GM12878 (cell line): ENCODE data around the gene SFI1. TPM values are rescaled to one million over a fixed set of nuclear protein-coding genes. Genes with fewer than 3 reads are reported as not detected.

Experiments used
- ATF7 ChIP-seq: fragments of 450-650 bp; IDR thresholded peaks from 2 replicates; pipeline ENCODE4 v1.6.1; 2016; ENCODE audit warnings: low read depth, mild to moderate bottlenecking
- CEBPB ChIP-seq, 2 experiments: fragments of 150-350 bp in 1 of 2; IDR thresholded peaks; 2 replicates each; pipeline ENCODE4 v1.6.1; 2012 to 2014; ENCODE audit warnings: low read depth in 2 of 2, low read length in 2 of 2, borderline replicate concordance in 1 of 2, inconsistent platforms in 1 of 2
- EED ChIP-seq: sonication (generic); IDR thresholded peaks from 2 replicates; pipeline ENCODE4 v1.6.1; 2016; ENCODE audit warnings: antibody characterized with exemption, low read depth
- EP300 ChIP-seq, 2 experiments: fragments of 150-350 bp in 1 of 2; IDR thresholded peaks; 2 replicates each; pipeline ENCODE4 v1.6.1; 2011 to 2012; ENCODE audit warnings: low read depth in 2 of 2, low read length in 2 of 2, borderline replicate concordance in 1 of 2, improper control_type of control experiment in 1 of 2, inconsistent platforms in 1 of 2; ENCODE audit not compliant: control insufficient read depth in 1 of 2
- ESRRA ChIP-seq: IDR thresholded peaks from 2 replicates; pipeline ENCODE4 v1.6.1; 2012; ENCODE audit warnings: mild to moderate bottlenecking, low read length, improper control_type of control experiment
- PML ChIP-seq: IDR thresholded peaks from 2 replicates; pipeline ENCODE4 v1.6.1; 2012; ENCODE audit warnings: low read length, inconsistent platforms
- SMAD5 ChIP-seq: IDR thresholded peaks from 2 replicates; pipeline ENCODE4 v1.6.1; 2016; ENCODE audit warnings: antibody characterized with exemption, low read depth
- SUPT20H ChIP-seq: IDR thresholded peaks from 2 replicates; pipeline ENCODE4 v1.6.1; 2011; ENCODE audit warnings: low read depth, mild to moderate bottlenecking, low read length, moderate library complexity, borderline replicate concordance; ENCODE audit not compliant: control insufficient read depth
- ZNF207 ChIP-seq: fragments of 450-650 bp; IDR thresholded peaks from 2 replicates; pipeline ENCODE4 v1.6.1; 2014; ENCODE audit warnings: antibody characterized with exemption, mild to moderate bottlenecking, borderline replicate concordance
- ZNF24 ChIP-seq: fragments of 450-650 bp; IDR thresholded peaks from 2 replicates; pipeline ENCODE4 v1.6.1; 2017; ENCODE audit warnings: antibody characterized with exemption, mild to moderate bottlenecking
- ZNF384 ChIP-seq: IDR thresholded peaks from 2 replicates; pipeline ENCODE4 v1.6.1; 2012; ENCODE audit warnings: low read depth, mild to moderate bottlenecking, low read length, improper control_type of control experiment, borderline replicate concordance
- polyA plus RNA-seq, 11 experiments: library from polyadenylated mRNA; depleted of rRNA in 4 of 11; unstranded in 6 of 11; stranded (reverse) in 5 of 11; fragments of >200 nt; fragmentation: Nextera tagmentation in 4 of 11; fragmentation: Illumina TruSeq in 1 of 11; extraction: Ambion mirVana in 4 of 11; extraction: Trizol in 1 of 11; gene quantifications; 1 replicate in 1 of 11; 2 replicates in 10 of 11; pipeline versions ENCODE4 v1.2.1 to v1.2.3, GENCODE V29; 2011 to 2016; ENCODE audit warnings: inconsistent platforms in 2 of 11, missing spikeins in 2 of 11, low read depth in 1 of 11
- total RNA-seq, 4 experiments: library from RNA; depleted of rRNA in 3 of 4; stranded (reverse); fragments of >200 nt in 3 of 4; fragmentation: Illumina TruSeq in 1 of 4; extraction: Trizol in 1 of 4; gene quantifications; 2 replicates each; pipeline versions ENCODE4 v1.2.1 to v1.2.3, GENCODE V29; 2013 to 2021
- TF ChIP-seq, protein P1 (sequence below): fragments of 450-650 bp; IDR thresholded peaks from 2 replicates; pipeline ENCODE4 v1.6.1; 2018; ENCODE audit warnings: borderline replicate concordance, mild to moderate bottlenecking; ENCODE audit not compliant: partially characterized antibody
- TF ChIP-seq, protein P2 (sequence below): fragments of 150-350 bp; IDR thresholded peaks from 2 replicates; pipeline ENCODE4 v1.6.1; 2014; ENCODE audit warnings: mild to moderate bottlenecking, low read depth, low read length
- TF ChIP-seq, protein P3 (sequence below): fragments of 450-650 bp; IDR thresholded peaks from 2 replicates; pipeline ENCODE4 v1.6.1; 2017; ENCODE audit warnings: borderline replicate concordance
- TF ChIP-seq, protein P4 (sequence below): IDR thresholded peaks from 2 replicates; pipeline ENCODE4 v1.6.1; 2011; ENCODE audit warnings: borderline replicate concordance, low read depth, mild to moderate bottlenecking, moderate library complexity, mixed read lengths, low read length; ENCODE audit not compliant: insufficient read depth; ENCODE audit errors: extremely low read length
- TF ChIP-seq, protein P5 (sequence below): fragments of 450-650 bp; IDR thresholded peaks from 2 replicates; pipeline ENCODE4 v1.6.1; 2017; ENCODE audit warnings: mild to moderate bottlenecking, moderate library complexity
- TF ChIP-seq, protein P6 (sequence below): fragments of 450-650 bp; IDR thresholded peaks from 2 replicates; pipeline ENCODE4 v1.6.1; 2017; ENCODE audit warnings: mild to moderate bottlenecking, low read depth, inconsistent platforms; ENCODE audit not compliant: poor library complexity, severe bottlenecking

The SFI1 gene
- total and polyA plus RNA-seq, 10 of the 15 experiments (the other 5 are each of a cell fraction or from before 2014, with no cell fraction given): 6.3 to 70.1 (median 30.4) TPM

DNA sequence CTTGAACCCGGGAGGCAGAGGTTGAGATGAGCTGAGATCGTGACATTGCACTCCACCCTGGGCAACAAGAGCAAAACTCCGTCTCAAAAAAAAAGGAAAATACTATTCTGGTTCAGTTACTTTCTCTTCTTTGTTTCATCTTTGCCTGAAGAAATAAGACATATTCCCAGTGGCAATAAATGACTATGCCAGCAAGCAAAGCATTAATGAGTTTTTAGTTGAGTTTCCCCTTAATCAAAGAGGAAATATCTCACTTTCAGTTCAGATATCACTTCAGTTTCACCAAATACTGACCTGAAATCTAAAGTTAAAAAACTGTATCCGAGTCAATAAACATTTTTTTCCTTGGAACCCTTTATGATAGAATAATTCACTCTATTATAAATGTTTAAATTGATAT is 155.3 kb downstream of the SFI1 start (continued):
- TF ChIP-seq, protein P1, sequence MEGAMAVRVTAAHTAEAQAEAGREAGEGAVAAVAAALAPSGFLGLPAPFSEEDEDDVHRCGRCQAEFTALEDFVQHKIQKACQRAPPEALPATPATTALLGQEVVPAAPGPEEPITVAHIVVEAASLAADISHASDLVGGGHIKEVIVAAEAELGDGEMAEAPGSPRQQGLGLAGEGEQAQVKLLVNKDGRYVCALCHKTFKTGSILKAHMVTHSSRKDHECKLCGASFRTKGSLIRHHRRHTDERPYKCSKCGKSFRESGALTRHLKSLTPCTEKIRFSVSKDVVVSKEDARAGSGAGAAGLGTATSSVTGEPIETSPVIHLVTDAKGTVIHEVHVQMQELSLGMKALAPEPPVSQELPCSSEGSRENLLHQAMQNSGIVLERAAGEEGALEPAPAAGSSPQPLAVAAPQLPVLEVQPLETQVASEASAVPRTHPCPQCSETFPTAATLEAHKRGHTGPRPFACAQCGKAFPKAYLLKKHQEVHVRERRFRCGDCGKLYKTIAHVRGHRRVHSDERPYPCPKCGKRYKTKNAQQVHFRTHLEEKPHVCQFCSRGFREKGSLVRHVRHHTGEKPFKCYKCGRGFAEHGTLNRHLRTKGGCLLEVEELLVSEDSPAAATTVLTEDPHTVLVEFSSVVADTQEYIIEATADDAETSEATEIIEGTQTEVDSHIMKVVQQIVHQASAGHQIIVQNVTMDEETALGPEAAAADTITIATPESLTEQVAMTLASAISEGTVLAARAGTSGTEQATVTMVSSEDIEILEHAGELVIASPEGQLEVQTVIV: no peak
- 0 out of 2 replicates have a peak, but pooled peaks have one; percentile 31 for TF ChIP-seq ATF7
- no peak for TF ChIP-seq SMAD5
- TF ChIP-seq, protein P2, sequence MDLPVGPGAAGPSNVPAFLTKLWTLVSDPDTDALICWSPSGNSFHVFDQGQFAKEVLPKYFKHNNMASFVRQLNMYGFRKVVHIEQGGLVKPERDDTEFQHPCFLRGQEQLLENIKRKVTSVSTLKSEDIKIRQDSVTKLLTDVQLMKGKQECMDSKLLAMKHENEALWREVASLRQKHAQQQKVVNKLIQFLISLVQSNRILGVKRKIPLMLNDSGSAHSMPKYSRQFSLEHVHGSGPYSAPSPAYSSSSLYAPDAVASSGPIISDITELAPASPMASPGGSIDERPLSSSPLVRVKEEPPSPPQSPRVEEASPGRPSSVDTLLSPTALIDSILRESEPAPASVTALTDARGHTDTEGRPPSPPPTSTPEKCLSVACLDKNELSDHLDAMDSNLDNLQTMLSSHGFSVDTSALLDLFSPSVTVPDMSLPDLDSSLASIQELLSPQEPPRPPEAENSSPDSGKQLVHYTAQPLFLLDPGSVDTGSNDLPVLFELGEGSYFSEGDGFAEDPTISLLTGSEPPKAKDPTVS: no peak
- TF ChIP-seq ZNF207: no peak
- peak; percentile 38; the same call in 1 of the 2 replicates for TF ChIP-seq ZNF24
- TF ChIP-seq EP300 (IDR thresholded peaks at IDR 0.05; ENCODE audit: borderline replicate concordance in 1 of 2, control insufficient read depth in 1 of 2, low read depth in 2 of 2, low read length in 2 of 2): no peak
- TF ChIP-seq, protein P3, sequence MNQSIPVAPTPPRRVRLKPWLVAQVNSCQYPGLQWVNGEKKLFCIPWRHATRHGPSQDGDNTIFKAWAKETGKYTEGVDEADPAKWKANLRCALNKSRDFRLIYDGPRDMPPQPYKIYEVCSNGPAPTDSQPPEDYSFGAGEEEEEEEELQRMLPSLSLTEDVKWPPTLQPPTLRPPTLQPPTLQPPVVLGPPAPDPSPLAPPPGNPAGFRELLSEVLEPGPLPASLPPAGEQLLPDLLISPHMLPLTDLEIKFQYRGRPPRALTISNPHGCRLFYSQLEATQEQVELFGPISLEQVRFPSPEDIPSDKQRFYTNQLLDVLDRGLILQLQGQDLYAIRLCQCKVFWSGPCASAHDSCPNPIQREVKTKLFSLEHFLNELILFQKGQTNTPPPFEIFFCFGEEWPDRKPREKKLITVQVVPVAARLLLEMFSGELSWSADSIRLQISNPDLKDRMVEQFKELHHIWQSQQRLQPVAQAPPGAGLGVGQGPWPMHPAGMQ: no peak
- TF ChIP-seq ZNF384: no peak
- TF ChIP-seq ESRRA: no peak
- TF ChIP-seq, protein P4, sequence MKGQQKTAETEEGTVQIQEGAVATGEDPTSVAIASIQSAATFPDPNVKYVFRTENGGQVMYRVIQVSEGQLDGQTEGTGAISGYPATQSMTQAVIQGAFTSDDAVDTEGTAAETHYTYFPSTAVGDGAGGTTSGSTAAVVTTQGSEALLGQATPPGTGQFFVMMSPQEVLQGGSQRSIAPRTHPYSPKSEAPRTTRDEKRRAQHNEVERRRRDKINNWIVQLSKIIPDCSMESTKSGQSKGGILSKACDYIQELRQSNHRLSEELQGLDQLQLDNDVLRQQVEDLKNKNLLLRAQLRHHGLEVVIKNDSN: no peak
- TF ChIP-seq, protein P5, sequence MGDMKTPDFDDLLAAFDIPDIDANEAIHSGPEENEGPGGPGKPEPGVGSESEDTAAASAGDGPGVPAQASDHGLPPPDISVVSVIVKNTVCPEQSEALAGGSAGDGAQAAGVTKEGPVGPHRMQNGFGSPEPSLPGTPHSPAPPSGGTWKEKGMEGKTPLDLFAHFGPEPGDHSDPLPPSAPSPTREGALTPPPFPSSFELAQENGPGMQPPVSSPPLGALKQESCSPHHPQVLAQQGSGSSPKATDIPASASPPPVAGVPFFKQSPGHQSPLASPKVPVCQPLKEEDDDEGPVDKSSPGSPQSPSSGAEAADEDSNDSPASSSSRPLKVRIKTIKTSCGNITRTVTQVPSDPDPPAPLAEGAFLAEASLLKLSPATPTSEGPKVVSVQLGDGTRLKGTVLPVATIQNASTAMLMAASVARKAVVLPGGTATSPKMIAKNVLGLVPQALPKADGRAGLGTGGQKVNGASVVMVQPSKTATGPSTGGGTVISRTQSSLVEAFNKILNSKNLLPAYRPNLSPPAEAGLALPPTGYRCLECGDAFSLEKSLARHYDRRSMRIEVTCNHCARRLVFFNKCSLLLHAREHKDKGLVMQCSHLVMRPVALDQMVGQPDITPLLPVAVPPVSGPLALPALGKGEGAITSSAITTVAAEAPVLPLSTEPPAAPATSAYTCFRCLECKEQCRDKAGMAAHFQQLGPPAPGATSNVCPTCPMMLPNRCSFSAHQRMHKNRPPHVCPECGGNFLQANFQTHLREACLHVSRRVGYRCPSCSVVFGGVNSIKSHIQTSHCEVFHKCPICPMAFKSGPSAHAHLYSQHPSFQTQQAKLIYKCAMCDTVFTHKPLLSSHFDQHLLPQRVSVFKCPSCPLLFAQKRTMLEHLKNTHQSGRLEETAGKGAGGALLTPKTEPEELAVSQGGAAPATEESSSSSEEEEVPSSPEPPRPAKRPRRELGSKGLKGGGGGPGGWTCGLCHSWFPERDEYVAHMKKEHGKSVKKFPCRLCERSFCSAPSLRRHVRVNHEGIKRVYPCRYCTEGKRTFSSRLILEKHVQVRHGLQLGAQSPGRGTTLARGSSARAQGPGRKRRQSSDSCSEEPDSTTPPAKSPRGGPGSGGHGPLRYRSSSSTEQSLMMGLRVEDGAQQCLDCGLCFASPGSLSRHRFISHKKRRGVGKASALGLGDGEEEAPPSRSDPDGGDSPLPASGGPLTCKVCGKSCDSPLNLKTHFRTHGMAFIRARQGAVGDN: no peak
- TF ChIP-seq EED: 0 out of 2 replicates have a peak, but pooled peaks have one; percentile 32
- no peak for TF ChIP-seq SUPT20H
- no peak for TF ChIP-seq CEBPB (IDR thresholded peaks at IDR 0.05; ENCODE audit: borderline replicate concordance in 1 of 2, low read depth in 2 of 2, low read length in 2 of 2)
- TF ChIP-seq, protein P6, sequence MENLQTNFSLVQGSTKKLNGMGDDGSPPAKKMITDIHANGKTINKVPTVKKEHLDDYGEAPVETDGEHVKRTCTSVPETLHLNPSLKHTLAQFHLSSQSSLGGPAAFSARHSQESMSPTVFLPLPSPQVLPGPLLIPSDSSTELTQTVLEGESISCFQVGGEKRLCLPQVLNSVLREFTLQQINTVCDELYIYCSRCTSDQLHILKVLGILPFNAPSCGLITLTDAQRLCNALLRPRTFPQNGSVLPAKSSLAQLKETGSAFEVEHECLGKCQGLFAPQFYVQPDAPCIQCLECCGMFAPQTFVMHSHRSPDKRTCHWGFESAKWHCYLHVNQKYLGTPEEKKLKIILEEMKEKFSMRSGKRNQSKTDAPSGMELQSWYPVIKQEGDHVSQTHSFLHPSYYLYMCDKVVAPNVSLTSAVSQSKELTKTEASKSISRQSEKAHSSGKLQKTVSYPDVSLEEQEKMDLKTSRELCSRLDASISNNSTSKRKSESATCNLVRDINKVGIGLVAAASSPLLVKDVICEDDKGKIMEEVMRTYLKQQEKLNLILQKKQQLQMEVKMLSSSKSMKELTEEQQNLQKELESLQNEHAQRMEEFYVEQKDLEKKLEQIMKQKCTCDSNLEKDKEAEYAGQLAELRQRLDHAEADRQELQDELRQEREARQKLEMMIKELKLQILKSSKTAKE: peak; percentile 42
- TF ChIP-seq PML: no peak
